Tibial artery (tissue), 4 donors: ENCODE measurements around the gene MCM3AP.
"Not testable (repeated sequence)": the region's sequence is repeated elsewhere in the genome, so short reads cannot be mapped to it uniquely, and the experiment has no call there.

ENCODE experiments used
- DNase-seq, 2 donors: peaks; one replicate each; pipeline ENCODE4 v3.0.0-alpha.2; 2019
- H3K27ac ChIP-seq, 2 donors: fragments of 200-600 bp; sonication (generic) in 1 of 2; 1 replicate in 1 of 2; 2 replicates in 1 of 2; pipeline ENCODE4 v1.5.1; 2018 to 2019; ENCODE audit warnings: mild to moderate bottlenecking in 1 of 2
- H3K27me3 ChIP-seq, 2 donors: fragments of 200-600 bp; sonication (generic) in 1 of 2; one replicate each; pipeline versions ENCODE4 v1.5.1 to v1.6.0; 2016 to 2019
- H3K36me3 ChIP-seq, 3 donors: fragments of 200-600 bp; sonication (generic) in 2 of 3; one replicate each; pipeline ENCODE4 v1.5.1; 2016 to 2019; ENCODE audit warnings: mild to moderate bottlenecking in 2 of 3
- H3K4me1 ChIP-seq, 4 donors: fragments of 200-600 bp; sonication (generic) in 2 of 4; 1 replicate in 3 of 4; 2 replicates in 1 of 4; pipeline ENCODE4 v1.5.1; 2016 to 2019
- H3K4me3 ChIP-seq, 2 donors: fragments of 200-600 bp; sonication (generic) in 1 of 2; 1 replicate in 1 of 2; 2 replicates in 1 of 2; pipeline ENCODE4 v1.5.1; 2018 to 2019; ENCODE audit warnings: mild to moderate bottlenecking in 2 of 2
- H3K9me3 ChIP-seq, 3 donors: fragments of 200-600 bp; sonication (generic) in 1 of 3; one replicate each; pipeline ENCODE4 v1.5.1; 2016 to 2019
- intact Hi-C: fragments of 100-400 bp; cut with DNase I; formaldehyde crosslinking; loops from one replicate; pipeline ENCODE4 v1.15.0; 2023; ENCODE audit warnings: low total_unique reads
- TF ChIP-seq, protein P1 (sequence below), 2 experiments: fragments of 200-600 bp in 1 of 2; fragments of 450-650 bp in 1 of 2; IDR thresholded peaks; one replicate each; pipeline ENCODE4 v1.5.1; 2017 to 2019; ENCODE audit warnings: antibody characterized with exemption in 2 of 2, mild to moderate bottlenecking in 1 of 2, moderate library complexity in 1 of 2

The MCM3AP gene

DNA sequence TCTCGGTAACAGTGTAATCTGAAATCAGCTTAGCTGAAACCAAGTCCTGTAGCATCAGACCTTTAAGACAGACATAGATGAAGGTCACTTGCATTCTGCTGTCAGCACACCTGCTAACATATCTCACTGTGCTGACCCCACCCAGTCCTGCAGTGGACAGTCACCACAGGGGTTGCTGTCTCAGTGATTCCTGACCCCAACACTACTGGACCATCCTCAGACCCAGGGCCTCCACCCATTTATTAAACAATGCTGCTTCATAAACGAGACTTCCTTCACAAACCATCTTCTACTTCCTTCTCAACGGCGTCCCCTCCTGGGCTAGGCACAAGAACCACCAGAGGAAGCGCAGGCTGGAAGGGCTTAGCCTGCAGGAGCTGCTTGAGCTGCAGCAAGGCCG, 39.1 kb downstream of the MCM3AP start:
- no peak for DNase-seq

GRCh38 chr21:46245213-46245915, 40.0 kb downstream of the MCM3AP start:
- Histone ChIP-seq H3K4me3 (no peak overlapping the region), H3K36me3 (peaks cover 79 to 100% (median 92%) of the 10 kb centered on the region in 3 donors), H3K27me3 (no peaks in the 10 kb centered on the region), H3K27ac (no peak overlapping the region), H3K9me3 (no peaks in the 10 kb centered on the region), H3K4me1 (no peaks in the 10 kb centered on the region)
- DNase-seq = no peak
- TF ChIP-seq, protein P1, sequence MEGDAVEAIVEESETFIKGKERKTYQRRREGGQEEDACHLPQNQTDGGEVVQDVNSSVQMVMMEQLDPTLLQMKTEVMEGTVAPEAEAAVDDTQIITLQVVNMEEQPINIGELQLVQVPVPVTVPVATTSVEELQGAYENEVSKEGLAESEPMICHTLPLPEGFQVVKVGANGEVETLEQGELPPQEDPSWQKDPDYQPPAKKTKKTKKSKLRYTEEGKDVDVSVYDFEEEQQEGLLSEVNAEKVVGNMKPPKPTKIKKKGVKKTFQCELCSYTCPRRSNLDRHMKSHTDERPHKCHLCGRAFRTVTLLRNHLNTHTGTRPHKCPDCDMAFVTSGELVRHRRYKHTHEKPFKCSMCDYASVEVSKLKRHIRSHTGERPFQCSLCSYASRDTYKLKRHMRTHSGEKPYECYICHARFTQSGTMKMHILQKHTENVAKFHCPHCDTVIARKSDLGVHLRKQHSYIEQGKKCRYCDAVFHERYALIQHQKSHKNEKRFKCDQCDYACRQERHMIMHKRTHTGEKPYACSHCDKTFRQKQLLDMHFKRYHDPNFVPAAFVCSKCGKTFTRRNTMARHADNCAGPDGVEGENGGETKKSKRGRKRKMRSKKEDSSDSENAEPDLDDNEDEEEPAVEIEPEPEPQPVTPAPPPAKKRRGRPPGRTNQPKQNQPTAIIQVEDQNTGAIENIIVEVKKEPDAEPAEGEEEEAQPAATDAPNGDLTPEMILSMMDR (IDR thresholded peaks at IDR 0.05) = no peak
- intact Hi-C loops = no loop called here

More for the DNA sequence above, 39.1 kb downstream of the MCM3AP start:
- Histone ChIP-seq H3K4me1 (no peaks in the 10 kb centered on the region), H3K27me3 (no peaks in the 10 kb centered on the region), H3K4me3 (no peak overlapping the region), H3K27ac (no peak overlapping the region), H3K9me3 (no peaks in the 10 kb centered on the region), H3K36me3 (peaks cover 81 to 100% (median 92%) of the 10 kb centered on the region in 3 donors)
- TF ChIP-seq, protein P1 (IDR thresholded peaks at IDR 0.05) = no peak
- intact Hi-C loops = no loop called here

DNA sequence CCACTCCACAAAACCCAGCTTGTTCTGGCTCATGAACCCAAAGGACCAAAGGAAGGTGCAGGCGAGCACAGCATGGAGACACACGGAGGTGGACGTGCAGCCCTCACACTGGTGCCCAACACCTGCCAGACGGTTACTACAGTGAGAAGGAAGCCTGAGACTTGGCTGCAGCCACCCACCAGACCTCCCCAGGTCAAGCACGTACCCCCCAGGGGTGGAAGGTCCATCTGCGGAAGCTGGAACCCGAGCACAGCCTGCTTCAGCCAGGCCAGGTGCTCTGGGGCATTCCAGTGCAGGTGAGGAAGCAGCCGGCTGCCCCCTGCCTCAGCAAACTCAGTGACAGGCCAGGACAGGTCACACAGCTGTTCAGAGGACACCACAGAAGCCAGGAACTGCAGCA, 40.8 kb downstream of the MCM3AP start:
- DNase-seq = no peak
- Histone ChIP-seq H3K9me3 (no peaks in the 10 kb centered on the region), H3K4me3 (no peak overlapping the region), H3K27ac (no peak overlapping the region), H3K27me3 (no peaks in the 10 kb centered on the region), H3K36me3 (peaks cover 81 to 100% (median 92%) of the 10 kb centered on the region in 3 donors), H3K4me1 (no peaks in the 10 kb centered on the region)
- intact Hi-C loops = no loop called here
- TF ChIP-seq, protein P1 (IDR thresholded peaks at IDR 0.05) = no peak

- intact Hi-C loops = no loop called here
- no peaks in the 10 kb centered on the region for H3K27me3 ChIP-seq
- no peak overlapping the region for H3K27ac ChIP-seq
- H3K4me3 ChIP-seq = no peak overlapping the region
- H3K36me3 ChIP-seq = peaks cover 81 to 100% (median 92%) of the 10 kb centered on the region in 3 donors
- no peak for DNase-seq
- no peaks in the 10 kb centered on the region for H3K4me1 ChIP-seq
- TF ChIP-seq, protein P1 (IDR thresholded peaks at IDR 0.05) = no peak
- H3K9me3 ChIP-seq = no peaks in the 10 kb centered on the region
Measured at GRCh38 chr21:46243960-46244361, 41.5 kb downstream of the MCM3AP start.

GRCh38 chr21:46243325-46243724, 42.1 kb downstream of the MCM3AP start:
- no peaks in the 10 kb centered on the region for H3K4me1 ChIP-seq
- H3K27ac ChIP-seq = no peak overlapping the region
- no peak for DNase-seq
- no peaks in the 10 kb centered on the region for H3K9me3 ChIP-seq
- H3K4me3 ChIP-seq = no peak overlapping the region
- intact Hi-C loops = no loop called here
- no peaks in the 10 kb centered on the region for H3K27me3 ChIP-seq
- H3K36me3 ChIP-seq = peaks cover 85 to 100% (median 95%) of the 10 kb centered on the region in 3 donors
- TF ChIP-seq, protein P1 (IDR thresholded peaks at IDR 0.05) = no peak

GRCh38 chr21:46241577-46241976, 43.8 kb downstream of the MCM3AP start:
- H3K36me3 ChIP-seq = peaks cover 84 to 100% (median 89%) of the 10 kb centered on the region in 3 donors
- H3K27ac ChIP-seq, DNase-seq, H3K4me1 ChIP-seq, intact Hi-C loops, H3K9me3 ChIP-seq, H3K4me3 ChIP-seq, H3K27me3 ChIP-seq: not testable (repeated sequence)
